ENCODE data around the gene WDR74. TPM values are rescaled to one million over a fixed set of nuclear protein-coding genes. Genes with fewer than 3 reads are reported as not detected.

The WDR74 gene
- polyA plus RNA-seq, 2 of the 4 experiments (the other 2 are of a cell fraction): 52.9 to 90.6 TPM

DNA sequence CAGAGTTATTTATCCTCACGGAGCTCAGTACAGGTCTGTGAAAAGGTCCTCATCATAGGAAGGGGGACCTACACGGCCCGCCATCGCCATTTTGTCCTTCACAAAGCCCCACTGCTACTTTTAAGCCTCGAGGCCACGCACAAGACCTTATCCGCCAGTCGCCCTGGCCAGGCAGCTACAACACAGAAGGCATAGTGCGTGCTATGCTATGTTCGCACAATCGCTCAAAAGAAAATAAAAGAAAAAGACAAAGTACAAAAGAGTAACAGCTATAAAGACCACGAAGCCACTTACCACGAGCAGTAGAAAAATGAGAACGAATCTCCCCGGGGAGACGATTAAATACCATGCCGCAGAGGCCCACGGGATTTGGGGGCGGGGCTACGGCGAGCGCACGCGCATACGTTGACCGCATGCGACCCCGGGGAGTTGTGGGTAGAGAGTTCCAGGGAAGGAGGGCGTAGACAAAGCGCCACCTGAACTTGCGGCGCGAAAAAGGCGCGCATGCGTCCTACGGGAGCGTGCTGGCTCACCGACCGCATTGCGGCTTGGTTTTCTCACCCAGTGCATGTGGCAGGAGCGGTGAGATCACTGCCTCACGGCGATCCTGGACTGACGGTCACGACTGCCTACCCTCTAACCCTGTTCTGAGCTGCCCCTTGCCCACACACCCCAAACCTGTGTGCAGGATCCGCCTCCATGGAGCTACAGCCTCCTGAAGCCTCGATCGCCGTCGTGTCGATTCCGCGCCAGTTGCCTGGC, 16.4 kb upstream of the WDR74 start (continued):
- no peak for TF ChIP-seq MAZ (IDR thresholded peaks at IDR 0.05; ENCODE audit: borderline replicate concordance, low read depth, low read length)
- no peak for TF ChIP-seq ZC3H11A (IDR thresholded peaks at IDR 0.05)
- no peak for TF ChIP-seq ZFP36 (IDR thresholded peaks at IDR 0.05; ENCODE audit: borderline replicate concordance, partially characterized antibody)
- TF ChIP-seq CHD2 (IDR thresholded peaks at IDR 0.05; ENCODE audit: low read length, partially characterized antibody): no peak
- peak; percentile 100 for TF ChIP-seq JUN (IDR thresholded peaks at IDR 0.05)

DNA sequence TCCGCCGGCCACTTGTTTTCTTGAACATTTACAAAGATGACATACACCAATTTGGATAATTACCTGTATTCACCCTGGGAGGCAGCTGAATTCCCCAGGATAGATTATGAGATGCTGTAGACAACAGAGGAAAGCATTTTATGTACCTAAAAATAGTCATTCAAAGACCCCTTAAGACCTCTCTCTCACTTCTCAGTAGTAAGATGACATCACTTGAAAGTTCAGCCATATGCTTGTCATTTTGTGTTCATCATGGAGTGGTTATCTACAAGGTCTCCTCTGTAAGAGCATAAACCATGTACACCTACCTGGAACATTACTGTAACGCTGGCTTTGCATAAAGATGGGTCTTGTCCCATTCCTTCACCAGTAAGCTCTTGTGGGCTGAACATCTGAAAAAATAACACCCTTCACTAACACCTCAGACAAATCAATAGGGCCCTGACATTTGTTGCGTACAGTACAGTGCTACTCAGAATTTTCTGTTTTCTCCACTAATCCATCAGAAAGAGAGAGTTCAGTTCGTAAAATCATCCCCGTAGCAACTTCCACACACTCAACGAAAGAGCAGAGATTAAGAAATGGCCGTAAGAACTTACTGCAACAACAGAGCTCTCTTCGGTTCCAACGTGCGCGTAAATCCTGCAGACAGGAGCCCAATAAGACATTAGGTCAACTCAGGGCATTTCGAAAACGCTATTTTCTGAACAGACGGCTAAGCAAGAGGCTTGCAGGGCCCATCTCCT, 15.6 kb upstream of the WDR74 start:
- FAIRE-seq (no peak), ATAC-seq (no peak), DNase-seq (ENCODE audit: low read depth in 1 of 2, low spot score in 1 of 2) (no peak)
- ChIA-PET POLR2A (interaction anchor here (0.8 to 9.3 kb wide), 12 partner anchors 10 to 264 kb away, joined by 3 to 159 read pairs (median 4); partner anchors contain the start of genes HNRNPUL2, NXF1, SLC3A2 and TTC9C), CTCF (interaction anchor here (0.7 to 5.5 kb wide), 5 partner anchors 8 to 68 kb away, joined by 3 to 42 read pairs (median 6); partner anchors contain the start of genes SLC3A2 and TMEM179B)
- Histone ChIP-seq H3K4me3 (peak overlapping the region; percentile 80), H3K4me2 (peak overlapping the region; percentile 98), H3K9me3 (no peaks in the 10 kb centered on the region), H3K4me1 (peaks cover 46% of the 10 kb centered on the region), H3K27ac (peak overlapping the region; percentile 90 to 91)
- TF ChIP-seq, protein P1, sequence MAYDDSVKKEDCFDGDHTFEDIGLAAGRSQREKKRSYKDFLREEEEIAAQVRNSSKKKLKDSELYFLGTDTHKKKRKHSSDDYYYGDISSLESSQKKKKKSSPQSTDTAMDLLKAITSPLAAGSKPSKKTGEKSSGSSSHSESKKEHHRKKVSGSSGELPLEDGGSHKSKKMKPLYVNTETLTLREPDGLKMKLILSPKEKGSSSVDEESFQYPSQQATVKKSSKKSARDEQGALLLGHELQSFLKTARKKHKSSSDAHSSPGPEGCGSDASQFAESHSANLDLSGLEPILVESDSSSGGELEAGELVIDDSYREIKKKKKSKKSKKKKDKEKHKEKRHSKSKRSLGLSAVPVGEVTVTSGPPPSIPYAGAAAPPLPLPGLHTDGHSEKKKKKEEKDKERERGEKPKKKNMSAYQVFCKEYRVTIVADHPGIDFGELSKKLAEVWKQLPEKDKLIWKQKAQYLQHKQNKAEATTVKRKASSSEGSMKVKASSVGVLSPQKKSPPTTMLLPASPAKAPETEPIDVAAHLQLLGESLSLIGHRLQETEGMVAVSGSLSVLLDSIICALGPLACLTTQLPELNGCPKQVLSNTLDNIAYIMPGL (CRISPR knock-in tag; IDR thresholded peaks at IDR 0.05; ENCODE audit: borderline replicate concordance): 0 out of 2 replicates have a peak, but pooled peaks have one; percentile 36
- no peak for TF ChIP-seq HOXA7 (CRISPR knock-in tag; IDR thresholded peaks at IDR 0.05)
- 1% methylated on average over 15 of the region's 15 CpGs for WGBS (ENCODE audit: missing lambda C conversion rate)

DNA sequence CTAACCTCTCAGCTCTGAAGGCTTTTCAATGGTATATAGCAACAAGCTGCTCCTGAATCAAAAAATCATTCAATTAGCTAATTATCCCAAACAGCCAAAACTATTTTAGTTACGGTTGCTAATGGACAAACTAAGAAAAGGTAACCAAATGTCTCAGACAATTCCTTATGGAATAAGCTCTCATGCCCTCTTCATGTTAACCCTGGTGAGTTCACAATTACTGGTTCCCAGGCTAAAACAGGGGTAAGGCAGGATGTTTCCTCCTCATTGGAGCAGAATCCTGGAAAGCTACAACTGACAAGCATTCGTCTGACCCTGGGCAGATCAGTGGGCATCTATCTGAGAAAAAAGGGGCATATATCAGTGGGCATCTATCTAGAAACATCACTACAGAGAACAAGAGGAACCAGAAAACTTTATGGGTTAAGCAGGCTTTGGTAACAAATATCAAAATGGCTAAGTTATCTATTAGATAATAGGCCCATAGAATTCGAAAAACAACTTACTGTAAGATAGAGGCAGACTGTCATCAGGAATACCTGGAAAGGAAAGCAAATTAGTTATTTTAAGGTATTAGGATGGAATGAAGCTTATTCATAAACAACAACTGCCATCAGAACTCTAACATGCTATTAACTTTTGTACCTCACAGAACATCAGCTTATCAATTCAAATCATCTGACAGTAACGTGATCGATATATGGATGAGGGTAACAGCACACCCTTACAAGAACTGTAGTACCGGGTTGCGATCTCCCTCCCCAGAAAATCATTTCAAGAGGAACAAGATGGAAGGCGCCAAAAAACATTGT, 14.8 kb upstream of the WDR74 start:
- Histone ChIP-seq H3K9me3 (no peaks in the 10 kb centered on the region), H3K4me3 (peak overlapping the region; percentile 80), H3K27ac (peak overlapping the region; percentile 90 to 91), H3K4me2 (peak overlapping the region; percentile 98), H3K4me1 (peaks cover 43% of the 10 kb centered on the region)
- no peak for DNase-seq (ENCODE audit: low read depth in 1 of 2, low spot score in 1 of 2)
- no peak for ATAC-seq
- CTCF ChIA-PET: interaction anchor here (0.6 to 5.5 kb wide), 4 partner anchors 9 to 67 kb away, joined by 3 to 42 read pairs (median 16); partner anchors contain the start of genes SLC3A2 and TMEM179B
- POLR2A ChIA-PET: interaction anchor here (0.8 to 9.3 kb wide), 3 partner anchors 10 to 28 kb away, joined by 3 to 159 read pairs (median 42); partner anchors contain the start of genes SLC3A2 and WDR74
- FAIRE-seq: no peak
- WGBS (ENCODE audit: missing lambda C conversion rate): 2% methylated on average over 8 of the region's 8 CpGs
- TF ChIP-seq, protein P2, sequence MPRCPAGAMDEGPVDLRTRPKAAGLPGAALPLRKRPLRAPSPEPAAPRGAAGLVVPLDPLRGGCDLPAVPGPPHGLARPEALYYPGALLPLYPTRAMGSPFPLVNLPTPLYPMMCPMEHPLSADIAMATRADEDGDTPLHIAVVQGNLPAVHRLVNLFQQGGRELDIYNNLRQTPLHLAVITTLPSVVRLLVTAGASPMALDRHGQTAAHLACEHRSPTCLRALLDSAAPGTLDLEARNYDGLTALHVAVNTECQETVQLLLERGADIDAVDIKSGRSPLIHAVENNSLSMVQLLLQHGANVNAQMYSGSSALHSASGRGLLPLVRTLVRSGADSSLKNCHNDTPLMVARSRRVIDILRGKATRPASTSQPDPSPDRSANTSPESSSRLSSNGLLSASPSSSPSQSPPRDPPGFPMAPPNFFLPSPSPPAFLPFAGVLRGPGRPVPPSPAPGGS (IDR thresholded peaks at IDR 0.05): 0 out of 3 replicates have a peak, but pooled peaks have one; percentile 9
- no peak for TF ChIP-seq NR3C1 (IDR thresholded peaks at IDR 0.05)
- TF ChIP-seq NPAS2 (CRISPR knock-in tag; IDR thresholded peaks at IDR 0.05; ENCODE audit: borderline replicate concordance): no peak
- TF ChIP-seq RARB (CRISPR knock-in tag; IDR thresholded peaks at IDR 0.05): no peak
